AG08396 (cell line): ENCODE measurements around the gene METAP2.

Experiments
- DNase-seq: peaks from one replicate; pipeline ENCODE4 v3.0.0; 2012; ENCODE audit warnings: low spot score, mixed read lengths

Gene METAP2

GRCh38 chr12:95513599-95513998 lies 39.6 kb downstream of the METAP2 start:
- no peak for DNase-seq

- no peak for DNase-seq
These were observed 41.2 kb downstream of the METAP2 start for GRCh38 chr12:95515197-95515596.

GRCh38 chr12:95516757-95517156 lies 42.8 kb downstream of the METAP2 start:
- DNase-seq, result no peak

GRCh38 chr12:95517246-95517645 lies 43.3 kb downstream of the METAP2 start:
- DNase-seq, result no peak

GRCh38 chr12:95518944-95519343 lies 45.0 kb downstream of the METAP2 start:
- no peak for DNase-seq

DNA sequence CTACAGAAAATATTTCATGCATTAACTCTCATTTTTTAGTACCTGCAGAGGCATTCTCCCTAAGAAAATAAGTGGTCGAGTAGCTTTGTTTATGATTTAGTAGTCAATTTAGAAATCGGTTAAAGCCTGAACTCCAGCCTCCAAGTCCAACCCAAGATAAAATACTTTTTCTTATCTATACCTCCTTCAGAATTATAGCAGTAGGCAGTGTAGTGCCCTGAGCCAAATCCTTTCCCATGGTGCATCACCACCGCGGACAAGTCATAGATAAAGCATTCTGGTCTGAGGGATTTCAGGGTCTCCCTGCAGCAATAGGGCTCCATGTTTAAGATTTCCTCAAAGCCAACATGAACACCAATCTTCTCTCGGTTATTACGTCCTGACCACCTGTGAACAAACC lies 46.9 kb downstream of the METAP2 start:
- DNase-seq, result no peak

- no peak for DNase-seq
These were observed 48.7 kb downstream of the METAP2 start for GRCh38 chr12:95522692-95523091.

- no peak for DNase-seq
These were observed 54.5 kb downstream of the METAP2 start for GRCh38 chr12:95528431-95528830.

DNA sequence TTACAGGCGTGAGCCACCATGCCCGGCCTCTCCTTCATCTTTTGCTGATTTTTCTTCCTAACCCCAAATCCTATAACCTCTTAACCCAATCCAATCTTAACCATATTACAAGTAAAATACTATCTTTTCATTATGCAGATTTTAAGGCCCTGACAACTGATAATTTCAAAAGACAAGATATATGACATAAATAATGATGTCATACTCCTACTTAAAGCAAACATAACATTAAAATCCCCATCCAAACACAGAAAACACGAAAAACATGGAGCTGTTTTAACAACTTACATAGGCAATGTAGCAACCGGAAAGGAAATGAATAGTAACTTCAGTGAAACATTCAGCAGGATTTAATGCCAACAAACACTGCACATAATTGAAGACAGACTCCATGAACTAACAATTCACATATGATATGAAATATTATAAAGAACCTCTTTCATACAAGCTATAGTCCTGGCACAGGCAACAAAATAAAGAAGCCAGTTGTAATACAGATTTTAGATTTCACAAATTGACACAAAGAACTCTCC lies 55.8 kb downstream of the METAP2 start:
- DNase-seq, result no peak

GRCh38 chr12:95532851-95533250 lies 58.9 kb downstream of the METAP2 start:
- peak; percentile 18 for DNase-seq

DNA sequence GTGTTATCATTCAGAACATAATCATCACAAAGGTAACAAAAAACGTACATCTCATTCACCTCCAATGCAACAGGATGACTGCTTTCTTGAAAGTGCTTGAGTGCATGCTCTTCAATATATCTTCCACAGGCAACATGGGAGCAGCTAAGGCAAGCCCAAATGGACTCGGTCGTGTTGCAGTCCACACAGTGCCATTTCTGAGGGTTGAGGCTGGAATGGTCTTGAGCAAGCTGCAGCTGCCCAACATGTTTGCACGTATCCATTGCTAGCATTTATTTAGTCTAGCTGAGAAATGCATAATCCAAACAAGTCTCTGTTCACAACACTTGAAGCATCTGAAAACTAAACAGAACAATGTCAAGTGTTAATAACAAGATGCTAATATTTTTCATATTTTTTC lies 60.0 kb downstream of the METAP2 start:
- peak; percentile 17 for DNase-seq

DNA sequence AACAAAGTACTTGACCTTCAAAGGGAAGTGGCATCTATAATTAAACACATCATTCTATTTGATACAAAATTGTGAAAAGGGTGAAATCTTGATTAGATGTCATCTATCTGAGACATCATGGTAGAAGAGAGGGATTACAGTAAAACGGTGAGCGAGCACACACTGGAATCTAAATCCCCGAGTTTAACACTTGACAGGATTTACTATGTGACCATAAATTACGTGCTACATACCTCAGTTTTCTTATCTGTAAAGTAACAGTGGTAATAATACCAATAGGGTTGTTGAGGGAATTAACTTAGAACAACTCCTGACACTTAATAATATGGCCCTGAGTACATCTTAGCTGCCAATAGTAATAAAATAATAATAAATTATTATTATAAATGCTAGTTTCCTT lies 64.1 kb downstream of the METAP2 start:
- DNase-seq, result no peak

GRCh38 chr12:95538656-95539055 lies 64.7 kb downstream of the METAP2 start:
- no peak for DNase-seq

- DNase-seq, result no peak
These were observed 67.5 kb downstream of the METAP2 start for GRCh38 chr12:95541436-95541835.

- no peak for DNase-seq
These were observed 69.4 kb downstream of the METAP2 start for GRCh38 chr12:95543305-95543704.

- DNase-seq, result no peak
These were observed 70.8 kb downstream of the METAP2 start for GRCh38 chr12:95544756-95545155.

DNA sequence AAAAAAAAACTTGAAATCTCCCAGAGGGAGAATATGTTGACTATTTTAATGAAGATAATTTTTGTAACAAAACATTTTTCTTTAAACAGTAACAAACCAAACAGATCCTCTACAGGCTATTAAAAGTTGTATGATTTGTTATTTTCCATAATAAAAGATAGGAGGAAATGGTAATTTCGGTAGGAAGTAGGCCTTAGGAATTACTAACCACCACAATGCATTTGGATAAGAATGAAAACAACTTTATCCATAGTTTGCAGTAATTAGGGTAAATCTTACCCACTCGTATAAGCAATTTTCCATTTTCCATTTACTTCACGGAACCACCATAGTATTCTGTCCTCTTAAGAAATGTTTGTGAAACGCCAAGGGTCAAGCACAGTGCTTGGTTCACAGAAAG lies 71.4 kb downstream of the METAP2 start:
- DNase-seq, result no peak

- DNase-seq, result no peak
These were observed 72.0 kb downstream of the METAP2 start for GRCh38 chr12:95545731-95546490.

- no peak for DNase-seq
These were observed 72.5 kb downstream of the METAP2 start for GRCh38 chr12:95546491-95546813.

GRCh38 chr12:95547522-95548055 lies 73.6 kb downstream of the METAP2 start:
- peak; percentile 81 for DNase-seq

DNA sequence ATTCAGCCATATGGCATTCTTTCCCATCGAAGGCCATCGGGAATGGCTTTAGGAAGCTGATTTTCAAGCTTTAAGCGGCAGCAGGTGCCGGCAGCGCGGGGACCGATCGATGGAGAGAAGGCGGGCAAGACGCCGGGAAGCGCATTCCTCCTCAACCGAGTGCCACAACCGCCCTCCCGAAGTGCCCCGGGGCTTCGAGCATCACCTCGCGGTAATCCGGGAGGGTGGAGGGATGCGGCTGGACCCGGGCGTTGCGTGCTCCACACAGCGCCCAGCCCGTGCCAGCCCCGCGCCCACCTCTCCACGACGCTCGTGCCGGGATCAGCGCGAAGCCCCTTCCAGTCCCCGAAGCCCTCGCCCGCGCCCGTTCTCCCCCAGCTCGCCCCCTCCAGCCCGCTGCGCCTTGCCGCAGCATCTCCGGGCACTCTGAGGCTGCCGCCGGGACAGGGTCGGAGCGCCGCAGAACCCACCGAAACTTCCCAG lies 74.1 kb downstream of the METAP2 start:
- peak; percentile 50 for DNase-seq

- peak; percentile 83 for DNase-seq
These were observed 74.8 kb downstream of the METAP2 start for GRCh38 chr12:95548539-95549391.
